Activated gamma-delta T cell treated with anti-CD3 and anti-CD28 coated beads, Interleukin-2, amount 50 U/mL, for 16 hours (primary cell): ENCODE results near the gene RERE.

Source experiments
- DNase-seq: peaks from one replicate; pipeline ENCODE4 v3.0.0-alpha.2; 2020; ENCODE audit warnings: low read depth

Gene RERE

DNA sequence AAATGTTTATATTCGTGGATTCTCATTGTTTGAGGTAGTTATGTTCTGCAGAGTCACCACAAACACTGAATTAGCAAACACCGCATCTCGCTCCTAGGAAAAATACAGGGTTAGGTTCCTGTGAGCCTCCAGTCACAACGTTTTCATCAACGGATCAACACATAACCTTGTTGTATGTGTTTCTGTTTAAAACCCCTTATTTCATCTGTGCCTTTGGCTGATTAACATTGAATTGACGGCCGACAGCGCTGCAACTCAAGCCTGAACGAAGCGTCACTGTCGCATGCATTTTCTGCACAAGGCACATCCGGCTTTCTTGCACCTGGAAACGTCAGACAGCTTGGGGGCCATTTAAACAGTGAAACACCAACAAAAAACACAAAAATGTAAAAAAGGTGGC lies 491.2 kb downstream of the RERE start:
- no peak for DNase-seq

DNA sequence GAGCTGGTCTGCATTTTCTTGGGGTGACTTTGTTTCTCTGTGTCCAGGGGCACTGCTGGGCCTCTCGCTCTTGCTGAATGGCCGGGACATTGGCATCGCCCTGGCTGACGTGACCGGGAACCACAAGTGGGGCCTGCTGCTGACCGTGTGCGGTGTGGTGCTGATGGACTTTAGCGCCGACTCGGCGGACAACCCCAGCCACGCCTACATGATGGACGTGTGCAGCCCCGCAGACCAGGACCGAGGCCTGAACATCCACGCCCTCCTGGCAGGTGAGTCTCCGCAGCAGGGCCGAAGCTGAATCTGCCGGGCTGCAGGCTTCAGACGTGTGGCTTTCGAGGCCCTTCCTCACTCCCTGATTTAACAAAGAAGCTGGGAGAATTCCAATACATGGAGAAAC lies 491.7 kb downstream of the RERE start:
- no peak for DNase-seq

DNA sequence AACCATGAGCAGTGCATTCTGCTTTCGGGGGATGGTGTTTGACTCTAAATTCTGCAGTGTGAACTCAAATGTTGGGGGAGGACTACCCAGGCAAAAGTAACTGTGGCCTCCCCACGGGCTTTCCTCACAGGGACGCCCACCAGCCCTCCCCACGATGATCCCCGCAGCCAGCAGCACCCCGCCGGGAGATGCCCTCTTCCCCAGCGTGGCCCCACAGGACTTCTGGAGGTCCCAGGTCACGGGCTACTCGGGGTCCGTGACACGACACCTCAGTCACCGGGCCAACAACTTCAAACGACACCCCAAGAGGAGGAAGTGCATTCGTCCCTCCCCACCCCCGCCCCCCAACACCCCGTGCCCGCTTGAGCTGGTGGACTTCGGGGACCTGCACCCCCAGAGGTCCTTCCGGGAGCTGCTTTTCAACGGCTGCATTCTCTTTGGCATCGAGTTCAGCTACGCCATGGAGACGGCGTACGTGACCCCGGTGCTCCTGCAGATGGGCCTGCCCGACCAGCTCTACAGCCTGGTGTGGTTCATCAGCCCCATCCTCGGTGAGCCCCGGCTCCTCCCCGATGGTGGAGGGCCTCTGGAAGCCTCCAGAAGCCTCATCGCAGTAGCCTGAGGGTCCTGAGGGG lies 493.1 kb downstream of the RERE start:
- DNase-seq, result no peak

DNA sequence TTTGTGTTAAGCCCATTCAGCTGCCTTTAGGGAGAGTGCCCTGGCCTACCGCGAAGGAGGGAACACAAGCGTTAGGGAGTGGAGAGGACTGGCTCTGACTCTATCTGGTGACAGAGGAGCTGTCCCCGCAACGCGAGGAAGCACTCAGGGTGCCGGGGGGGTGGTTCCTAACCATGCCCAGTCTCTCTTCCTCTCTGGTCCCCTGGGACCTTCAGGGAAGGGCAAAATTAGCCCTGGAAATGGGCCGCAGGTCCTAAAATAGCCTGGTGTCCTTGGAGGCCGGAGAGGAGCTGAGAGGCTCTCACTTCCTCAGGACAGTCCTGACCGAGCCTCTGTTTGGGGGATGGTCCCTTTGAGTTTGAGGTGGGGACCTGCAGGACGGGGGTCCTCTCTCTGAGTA lies 493.7 kb downstream of the RERE start:
- no peak for DNase-seq

DNA sequence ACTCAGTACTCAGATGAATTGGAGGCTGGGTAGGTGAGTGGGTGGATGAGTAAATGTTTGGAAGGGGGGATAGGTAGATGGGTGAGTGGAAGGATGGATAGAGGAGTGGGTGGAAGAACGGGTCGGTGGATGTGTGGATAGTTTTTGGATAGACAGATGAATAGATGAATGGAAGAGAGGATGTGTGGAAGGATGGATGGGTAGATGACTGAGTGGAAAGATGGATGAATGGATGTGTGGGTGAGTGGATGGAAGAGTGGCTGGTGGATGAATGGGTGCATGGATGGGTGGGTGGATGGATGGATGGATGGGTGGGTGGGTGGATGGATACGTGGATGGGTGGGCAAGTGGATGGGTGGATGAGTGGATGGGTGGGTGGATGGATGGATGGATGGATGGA lies 495.8 kb downstream of the RERE start:
- no peak for DNase-seq

DNA sequence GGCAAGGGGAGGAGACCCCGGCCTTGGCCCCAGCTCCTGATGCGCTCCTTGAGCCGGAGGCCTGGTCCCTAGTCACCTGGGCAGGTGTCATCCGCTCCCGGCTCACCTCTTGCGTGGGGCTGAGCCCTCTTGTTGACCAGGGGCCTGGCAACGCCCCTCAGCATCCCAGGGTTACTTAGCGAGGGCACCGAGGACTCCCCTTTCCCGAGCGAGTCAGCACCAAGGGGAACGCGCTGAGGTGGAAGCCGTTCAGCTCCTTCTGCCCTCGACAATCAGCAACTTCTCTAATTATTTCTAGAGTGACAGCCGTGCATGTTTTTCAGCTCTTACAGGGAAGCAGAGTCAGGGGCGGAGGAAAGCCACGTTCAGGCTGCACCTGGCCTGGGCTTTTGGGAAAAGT lies 499.0 kb downstream of the RERE start:
- no peak for DNase-seq

DNA sequence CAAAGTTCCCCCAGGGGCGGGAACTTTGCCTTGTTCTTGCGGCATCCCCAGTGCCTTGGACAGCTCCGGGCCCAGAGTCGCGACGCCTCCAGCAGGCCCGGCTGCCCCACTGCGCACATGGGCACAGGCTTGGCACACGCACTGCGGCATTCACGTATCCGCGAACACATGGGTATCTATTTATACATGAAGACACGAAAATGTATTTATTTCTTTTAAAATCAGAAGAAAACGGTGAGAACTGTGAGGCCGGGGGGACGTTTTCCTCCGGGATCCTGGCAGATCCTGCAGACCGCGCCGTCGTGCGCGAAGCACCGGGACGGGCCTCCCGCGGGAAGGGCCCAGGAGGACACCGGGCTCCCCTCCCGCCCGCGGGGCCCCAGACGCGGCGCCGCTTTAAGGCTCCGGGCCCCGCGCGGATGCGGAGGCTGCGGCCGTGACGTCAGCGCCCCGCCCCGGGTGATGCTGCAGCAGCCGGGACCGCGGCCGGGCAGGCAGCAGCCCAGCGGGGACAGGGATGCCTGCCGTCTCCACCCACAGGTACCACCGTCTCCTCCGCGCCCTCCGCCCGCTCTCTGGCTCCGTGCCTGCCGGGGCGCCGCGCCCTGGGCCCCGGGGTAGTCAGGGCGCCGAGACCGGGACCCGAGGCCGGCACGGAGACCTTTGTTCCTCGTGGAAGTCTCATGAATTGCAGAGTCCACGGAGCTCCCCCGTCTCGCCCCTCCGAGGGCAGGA lies 499.6 kb downstream of the RERE start, which contains the start of gene SLC45A1:
Gene SLC45A1, plus strand, starts transcription at position 468 of the 735 bp plus-strand sequence. CDS start 6,216 bp downstream, outside the sequence.
- DNase-seq, result peak; percentile 56

DNA sequence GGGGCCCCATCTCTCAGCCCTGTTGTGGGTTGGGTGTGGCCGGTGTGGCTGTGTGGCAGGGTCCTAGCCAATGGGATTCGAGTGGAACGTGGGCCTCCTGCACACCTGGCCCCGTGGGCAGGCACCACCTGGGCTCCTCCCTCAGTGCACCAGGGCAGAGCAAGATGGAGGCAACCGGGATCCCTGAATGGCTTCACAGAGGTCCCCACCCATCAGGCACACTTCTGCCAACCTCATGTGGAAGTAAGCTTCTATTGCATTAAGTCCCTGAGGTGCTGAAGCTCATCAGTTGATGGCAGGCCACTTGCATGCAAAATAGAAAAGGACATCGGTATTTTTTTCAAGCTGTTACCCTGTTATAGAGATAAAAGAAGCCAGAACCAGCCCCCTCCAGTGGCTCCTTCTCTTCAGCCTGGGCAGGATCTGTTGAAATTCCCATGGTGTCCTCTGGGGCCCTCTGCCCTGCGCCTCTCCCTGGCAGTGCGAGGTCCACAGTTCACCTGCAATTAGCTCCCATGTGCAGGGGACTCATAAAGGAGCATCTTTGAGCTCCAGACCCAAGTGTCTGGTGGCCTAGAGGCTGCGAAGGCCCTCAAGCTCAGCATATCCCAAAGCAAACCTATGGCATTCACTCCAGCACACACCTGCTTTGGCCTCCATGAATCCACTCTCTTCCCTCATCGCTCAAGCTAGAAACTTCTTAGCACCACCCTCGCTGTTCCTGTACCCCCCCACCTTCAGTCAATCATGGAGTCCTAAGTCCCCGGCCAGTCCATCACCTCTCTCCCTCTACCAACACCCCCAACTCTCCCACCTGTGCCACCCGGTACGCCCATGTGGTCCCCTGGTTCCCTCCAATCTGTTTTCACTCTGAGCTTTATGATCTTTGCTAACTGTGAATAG lies 501.6 kb downstream of the RERE start:
- no peak for DNase-seq

DNA sequence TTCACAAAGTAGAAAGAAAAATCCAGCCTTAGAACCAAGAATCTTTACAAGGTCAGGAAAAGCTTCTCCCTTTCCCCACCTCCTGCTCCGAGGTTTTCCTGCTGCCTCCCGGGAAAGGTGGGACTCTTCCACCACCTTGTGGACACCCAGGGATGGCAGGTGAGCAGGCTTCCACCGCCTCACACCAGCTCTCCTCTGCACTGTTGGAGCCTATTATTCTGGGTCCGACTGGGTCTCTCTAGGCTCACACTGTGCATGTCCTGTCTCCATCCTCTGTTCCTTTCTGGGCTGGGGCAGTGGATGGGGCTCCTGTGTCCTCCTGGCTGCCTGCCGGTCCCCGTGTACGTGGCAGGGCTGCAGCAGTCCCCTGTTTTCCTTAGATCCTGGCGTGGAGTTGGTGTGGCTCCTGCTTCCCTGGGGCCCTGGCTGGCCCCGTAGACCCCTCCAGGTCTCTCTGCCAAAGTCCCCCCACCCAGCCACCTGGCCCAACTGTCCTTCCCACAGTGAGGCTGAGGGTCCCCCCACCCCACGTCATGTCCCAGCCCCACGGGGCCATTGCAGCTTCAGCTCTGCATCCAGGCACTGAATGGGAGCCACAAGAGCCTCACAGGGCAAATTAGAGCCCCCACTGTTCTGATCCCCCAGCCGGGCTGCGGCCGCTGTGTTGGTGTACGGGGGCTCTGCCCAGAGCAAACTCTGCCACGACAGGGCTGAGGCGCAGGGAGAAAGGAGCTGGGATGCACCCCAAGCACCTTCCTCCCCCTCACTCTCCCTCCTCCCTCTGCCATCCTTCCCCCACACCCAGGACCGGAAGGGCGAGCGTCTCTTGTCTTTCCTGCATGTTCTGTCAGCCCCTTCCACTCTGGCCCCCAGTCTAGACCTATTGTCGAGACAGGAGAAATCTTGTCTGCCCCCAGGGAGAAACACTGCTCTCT lies 502.8 kb downstream of the RERE start:
- DNase-seq, result peak; percentile 28

DNA sequence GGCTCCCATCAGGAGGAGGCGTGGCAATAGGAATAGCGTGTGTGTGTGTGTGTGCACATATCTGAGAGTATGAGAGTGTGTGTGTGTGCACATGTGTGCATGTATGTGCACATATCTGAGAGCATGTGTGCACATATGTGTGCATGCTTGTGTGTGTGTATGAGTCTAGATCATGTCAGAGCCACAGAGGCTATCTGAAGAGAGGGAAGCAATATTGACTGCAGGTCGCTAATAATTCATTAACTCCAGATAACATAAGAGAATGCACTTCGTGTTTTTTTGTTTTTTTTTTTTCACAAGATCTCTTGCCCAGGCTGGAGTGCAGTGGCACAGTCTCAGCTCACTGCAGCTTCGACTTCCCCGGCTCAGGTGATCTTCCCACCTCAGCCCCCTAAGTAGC lies 504.2 kb downstream of the RERE start:
- DNase-seq, result no peak

DNA sequence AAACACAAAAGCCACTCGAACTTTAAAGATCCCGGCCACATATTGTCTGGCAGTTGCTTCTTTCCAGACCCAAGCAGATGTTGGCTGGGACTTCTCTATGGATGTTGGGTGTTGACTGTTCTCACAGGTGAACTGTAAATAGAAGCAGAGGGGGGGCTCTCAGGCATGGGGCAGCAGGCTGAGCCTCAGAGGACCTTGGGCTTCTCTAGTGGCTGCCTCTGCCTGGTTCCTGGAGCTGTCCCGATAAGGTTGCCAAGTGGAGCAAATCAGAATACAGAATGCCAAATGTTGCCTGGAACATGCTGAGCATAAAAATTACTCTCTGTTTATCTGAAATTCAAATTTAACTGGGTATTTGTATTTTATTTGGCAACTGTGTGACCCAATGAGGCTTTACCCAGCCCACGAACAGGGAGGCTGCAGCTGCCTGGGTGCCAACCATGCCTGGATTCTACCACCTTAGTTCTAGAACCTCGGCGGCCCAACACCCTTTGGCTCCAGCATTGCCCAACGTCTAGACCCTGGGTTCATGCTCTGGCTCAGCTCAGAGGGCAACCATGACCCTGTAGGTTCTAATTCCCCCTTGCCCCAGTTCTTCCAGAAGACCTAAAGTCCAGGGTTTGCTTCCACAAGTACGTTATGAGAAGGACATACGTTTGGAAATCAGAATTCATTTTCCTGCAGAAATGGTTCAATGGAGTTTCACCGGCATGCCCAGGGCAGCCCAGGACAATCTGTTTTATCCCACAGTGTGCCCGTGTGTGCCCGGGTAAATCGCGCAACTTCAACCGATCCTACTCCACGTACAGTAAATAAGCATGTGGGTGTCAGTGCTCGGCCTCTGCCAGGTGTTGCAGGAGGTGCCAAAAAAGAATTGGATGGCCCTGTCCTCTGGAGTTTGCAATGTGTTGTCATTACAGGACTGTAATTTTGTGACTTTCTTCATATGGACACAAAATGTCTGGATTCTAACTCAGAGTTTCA lies 504.9 kb downstream of the RERE start:
- DNase-seq, result no peak

DNA sequence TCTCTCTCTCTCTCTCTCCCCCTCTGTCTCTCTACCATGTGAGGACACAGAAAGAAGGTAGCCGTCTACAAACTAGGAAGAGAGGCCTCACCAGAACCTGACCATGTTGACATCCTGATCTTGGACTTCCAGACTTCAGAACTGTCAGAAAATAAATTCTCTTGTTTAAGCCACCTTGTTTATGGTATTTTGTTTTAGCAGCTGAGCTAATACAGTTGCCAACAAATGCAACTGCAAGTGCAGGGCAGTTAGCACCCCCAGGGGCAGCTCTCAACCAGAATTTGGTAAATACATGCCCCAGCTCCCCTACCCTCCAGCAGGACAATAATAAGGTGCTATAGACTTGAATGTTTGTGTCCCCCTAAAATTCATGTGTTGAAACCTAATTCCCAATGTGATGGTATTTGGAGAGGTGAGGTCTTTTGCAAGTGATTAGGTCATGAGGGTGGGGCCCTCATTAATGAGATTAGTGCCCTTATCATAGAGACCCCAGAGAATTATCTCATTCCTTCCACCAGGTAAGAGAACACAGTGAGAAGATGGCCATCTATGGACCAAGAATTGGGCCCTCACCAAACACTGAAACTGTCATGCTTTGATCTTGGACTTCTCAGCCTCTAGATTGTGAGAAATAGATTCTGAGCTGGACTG lies 506.2 kb downstream of the RERE start:
- no peak for DNase-seq

DNA sequence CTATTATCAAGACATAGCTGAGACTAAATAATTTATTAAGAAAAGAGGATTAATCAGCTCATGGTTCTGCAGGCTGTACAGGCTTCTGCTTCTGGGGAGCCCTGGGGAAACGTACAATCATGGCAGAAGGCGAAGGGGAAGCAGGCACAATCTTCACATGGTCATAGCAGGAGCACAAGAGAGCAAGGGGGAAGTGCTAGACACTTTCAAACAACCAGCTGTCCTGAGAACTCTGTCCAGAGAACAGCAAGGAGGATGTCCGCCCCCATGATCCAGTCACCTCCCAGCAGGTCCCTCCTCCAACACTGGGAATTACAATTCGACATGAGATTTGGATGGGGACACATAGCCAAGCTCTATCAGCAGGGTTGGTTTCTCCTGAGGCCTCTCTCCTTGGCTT lies 509.8 kb downstream of the RERE start:
- no peak for DNase-seq

DNA sequence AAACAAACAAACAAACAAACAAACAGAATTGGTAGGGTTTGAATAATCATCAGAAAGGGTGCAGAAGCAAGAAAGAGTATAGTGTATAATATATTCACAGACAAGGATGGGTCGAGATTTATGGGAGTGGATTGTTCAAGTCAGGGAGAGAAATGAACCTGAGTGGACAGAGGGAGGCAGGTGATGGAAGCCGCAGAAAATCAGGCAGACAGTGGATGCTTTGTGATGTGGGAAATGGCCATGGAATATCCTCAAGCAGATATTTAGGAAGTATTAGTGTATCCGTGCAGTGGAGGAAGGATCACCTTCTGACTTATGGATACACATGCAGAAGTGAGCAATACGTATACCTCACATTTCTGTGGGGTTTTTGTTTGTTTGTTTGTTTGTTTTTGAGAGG lies 513.6 kb downstream of the RERE start:
- no peak for DNase-seq

DNA sequence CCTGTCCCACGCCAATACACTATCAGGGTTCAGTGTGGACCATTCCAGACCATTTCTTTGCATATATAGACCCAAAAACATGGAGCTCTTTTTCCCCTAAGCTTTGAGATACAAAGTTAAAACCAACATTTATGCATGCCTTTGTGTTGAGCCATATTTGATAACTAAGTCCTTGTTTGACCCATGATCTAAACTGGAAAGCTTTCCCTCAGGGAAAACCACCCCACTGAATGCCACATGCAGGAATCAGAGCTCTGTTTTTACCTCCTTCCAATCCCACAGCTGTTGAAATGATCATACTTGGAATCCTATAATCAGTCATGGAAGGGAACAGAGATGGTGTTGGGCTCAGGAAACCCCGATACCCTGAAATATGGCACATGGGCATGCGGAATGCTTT lies 514.3 kb downstream of the RERE start:
- DNase-seq, result no peak
